DOHH2 (cell line): ENCODE data around the gene EMILIN3.

Source experiments
- EZH2phosphoT487 ChIP-seq: fragments of 200-600 bp; sonication (generic); IDR thresholded peaks from 2 replicates; pipeline ENCODE4 v1.6.1; 2017; ENCODE audit warnings: borderline replicate concordance, mild to moderate bottlenecking, antibody characterized with exemption, low read length, moderate library complexity, mixed read lengths
- TF ChIP-seq, protein P1 (sequence below): fragments of 200-600 bp; sonication (generic); IDR thresholded peaks from one replicate; pipeline ENCODE4 v1.5.1; 2014; ENCODE audit warnings: antibody characterized with exemption, mild to moderate bottlenecking, low read depth, low read length; ENCODE audit not compliant: poor library complexity, severe bottlenecking

DNA sequence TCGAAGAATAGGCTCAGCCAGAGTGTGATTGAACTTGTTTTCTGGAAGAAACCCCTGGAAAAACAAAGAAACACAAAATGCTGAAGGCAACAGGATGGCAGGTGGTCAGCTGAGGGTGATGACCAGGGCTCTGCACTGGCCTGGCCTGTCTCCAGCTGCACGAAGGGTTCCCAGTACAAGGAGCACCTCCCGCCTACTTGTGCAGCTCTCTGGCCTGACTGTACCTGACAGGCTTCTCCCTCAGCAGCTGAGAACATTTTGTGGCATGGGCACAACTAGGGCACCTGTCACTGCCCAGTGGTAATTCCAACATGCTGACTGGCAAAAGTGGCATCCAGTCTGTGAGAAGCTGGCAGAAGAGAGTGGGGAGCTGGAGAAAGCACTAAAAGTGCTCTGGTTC lies 38.8 kb upstream of the EMILIN3 start:
- TF ChIP-seq, protein P1, sequence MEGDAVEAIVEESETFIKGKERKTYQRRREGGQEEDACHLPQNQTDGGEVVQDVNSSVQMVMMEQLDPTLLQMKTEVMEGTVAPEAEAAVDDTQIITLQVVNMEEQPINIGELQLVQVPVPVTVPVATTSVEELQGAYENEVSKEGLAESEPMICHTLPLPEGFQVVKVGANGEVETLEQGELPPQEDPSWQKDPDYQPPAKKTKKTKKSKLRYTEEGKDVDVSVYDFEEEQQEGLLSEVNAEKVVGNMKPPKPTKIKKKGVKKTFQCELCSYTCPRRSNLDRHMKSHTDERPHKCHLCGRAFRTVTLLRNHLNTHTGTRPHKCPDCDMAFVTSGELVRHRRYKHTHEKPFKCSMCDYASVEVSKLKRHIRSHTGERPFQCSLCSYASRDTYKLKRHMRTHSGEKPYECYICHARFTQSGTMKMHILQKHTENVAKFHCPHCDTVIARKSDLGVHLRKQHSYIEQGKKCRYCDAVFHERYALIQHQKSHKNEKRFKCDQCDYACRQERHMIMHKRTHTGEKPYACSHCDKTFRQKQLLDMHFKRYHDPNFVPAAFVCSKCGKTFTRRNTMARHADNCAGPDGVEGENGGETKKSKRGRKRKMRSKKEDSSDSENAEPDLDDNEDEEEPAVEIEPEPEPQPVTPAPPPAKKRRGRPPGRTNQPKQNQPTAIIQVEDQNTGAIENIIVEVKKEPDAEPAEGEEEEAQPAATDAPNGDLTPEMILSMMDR: no peak
- TF ChIP-seq EZH2phosphoT487: no peak
